NB4 (cell line): Measurements from ENCODE around the gene VEGFB.

ENCODE experiments used
- DNase-seq: peaks from one replicate; pipeline ENCODE4 v3.0.0; 2010; ENCODE audit warnings: low read depth
- H3K4me3 ChIP-seq: one replicate; pipeline ENCODE4 v1.5.1; 2011; ENCODE audit warnings: mild to moderate bottlenecking, low read depth, low read length, moderate library complexity
- MYC ChIP-seq: IDR thresholded peaks from 2 replicates; pipeline ENCODE4 v1.6.1; 2011; ENCODE audit warnings: low read depth, low read length
- POLR2A ChIP-seq: IDR thresholded peaks from 2 replicates; pipeline ENCODE4 v1.6.1; 2011; ENCODE audit warnings: mild to moderate bottlenecking; ENCODE audit not compliant: insufficient read length; ENCODE audit errors: extremely low read depth
- TF ChIP-seq, protein P1 (sequence below): IDR thresholded peaks from 2 replicates; pipeline ENCODE4 v1.6.1; 2011; ENCODE audit warnings: low read depth, low read length
- TF ChIP-seq, protein P2 (sequence below): IDR thresholded peaks from one replicate; pipeline ENCODE4 v1.5.1; 2012; ENCODE audit warnings: low read depth, low read length

Gene VEGFB

DNA sequence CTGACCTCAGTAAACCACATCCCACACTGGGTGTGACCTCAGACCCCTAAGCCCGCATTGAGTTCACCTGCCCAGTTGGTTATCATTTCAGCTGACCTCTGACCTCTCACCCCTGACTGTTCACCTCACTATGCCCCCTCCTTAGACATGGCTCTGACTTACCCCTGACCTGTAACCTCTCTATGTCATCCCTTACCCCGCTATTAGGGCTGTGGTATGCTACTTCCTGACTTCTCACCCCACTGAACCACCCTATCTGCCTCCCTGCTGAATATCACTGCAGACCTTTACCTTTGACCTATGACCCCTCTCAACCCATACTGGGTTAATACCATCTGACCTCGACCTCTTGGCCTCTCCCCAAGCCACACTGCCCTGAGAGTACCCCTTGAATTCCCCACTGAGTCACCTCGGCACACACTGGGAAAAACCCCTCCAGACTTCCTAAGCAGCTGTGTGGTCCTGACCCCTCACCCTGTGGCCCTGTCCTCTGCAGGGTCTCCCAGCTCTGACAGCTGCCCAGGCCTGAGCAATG is 25.2 kb downstream of the VEGFB start:
- no peak for TF ChIP-seq MYC
- TF ChIP-seq, protein P1, sequence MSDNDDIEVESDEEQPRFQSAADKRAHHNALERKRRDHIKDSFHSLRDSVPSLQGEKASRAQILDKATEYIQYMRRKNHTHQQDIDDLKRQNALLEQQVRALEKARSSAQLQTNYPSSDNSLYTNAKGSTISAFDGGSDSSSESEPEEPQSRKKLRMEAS: no peak
- TF ChIP-seq, protein P2, sequence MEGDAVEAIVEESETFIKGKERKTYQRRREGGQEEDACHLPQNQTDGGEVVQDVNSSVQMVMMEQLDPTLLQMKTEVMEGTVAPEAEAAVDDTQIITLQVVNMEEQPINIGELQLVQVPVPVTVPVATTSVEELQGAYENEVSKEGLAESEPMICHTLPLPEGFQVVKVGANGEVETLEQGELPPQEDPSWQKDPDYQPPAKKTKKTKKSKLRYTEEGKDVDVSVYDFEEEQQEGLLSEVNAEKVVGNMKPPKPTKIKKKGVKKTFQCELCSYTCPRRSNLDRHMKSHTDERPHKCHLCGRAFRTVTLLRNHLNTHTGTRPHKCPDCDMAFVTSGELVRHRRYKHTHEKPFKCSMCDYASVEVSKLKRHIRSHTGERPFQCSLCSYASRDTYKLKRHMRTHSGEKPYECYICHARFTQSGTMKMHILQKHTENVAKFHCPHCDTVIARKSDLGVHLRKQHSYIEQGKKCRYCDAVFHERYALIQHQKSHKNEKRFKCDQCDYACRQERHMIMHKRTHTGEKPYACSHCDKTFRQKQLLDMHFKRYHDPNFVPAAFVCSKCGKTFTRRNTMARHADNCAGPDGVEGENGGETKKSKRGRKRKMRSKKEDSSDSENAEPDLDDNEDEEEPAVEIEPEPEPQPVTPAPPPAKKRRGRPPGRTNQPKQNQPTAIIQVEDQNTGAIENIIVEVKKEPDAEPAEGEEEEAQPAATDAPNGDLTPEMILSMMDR: no peak
- TF ChIP-seq POLR2A: no peak
- no peak for DNase-seq
- no peak overlapping the region for H3K4me3 ChIP-seq

DNA sequence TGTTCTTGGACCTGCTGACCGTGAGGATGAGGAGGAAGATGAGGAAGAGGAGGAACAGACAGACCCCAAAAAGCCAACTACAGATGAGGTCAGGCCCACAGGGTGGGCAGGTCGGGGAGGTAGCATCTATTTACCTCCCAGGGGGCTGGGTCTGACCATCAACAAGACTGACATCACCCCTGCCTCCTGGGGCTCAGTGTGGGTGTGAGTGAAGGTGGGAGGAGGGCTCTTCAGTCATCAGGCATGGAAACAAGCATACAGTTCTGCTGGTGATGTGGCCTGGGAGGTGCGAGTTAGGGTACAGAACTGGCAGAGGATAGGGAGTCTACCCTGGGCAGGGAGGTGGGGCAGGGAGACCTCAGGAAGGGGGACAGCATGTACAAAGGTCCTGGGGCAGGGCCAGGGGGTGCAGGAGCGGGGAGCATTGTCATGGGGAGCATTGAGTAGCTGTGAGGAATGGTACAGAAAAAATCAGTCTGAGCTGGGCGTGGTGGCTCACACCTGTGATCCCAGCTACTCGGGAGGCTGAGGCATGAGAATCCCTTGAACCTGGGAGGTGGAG is 25.8 kb downstream of the VEGFB start:
- DNase-seq: no peak
- H3K4me3 ChIP-seq: no peak overlapping the region
- TF ChIP-seq, protein P2: no peak
- TF ChIP-seq MYC: no peak

DNA sequence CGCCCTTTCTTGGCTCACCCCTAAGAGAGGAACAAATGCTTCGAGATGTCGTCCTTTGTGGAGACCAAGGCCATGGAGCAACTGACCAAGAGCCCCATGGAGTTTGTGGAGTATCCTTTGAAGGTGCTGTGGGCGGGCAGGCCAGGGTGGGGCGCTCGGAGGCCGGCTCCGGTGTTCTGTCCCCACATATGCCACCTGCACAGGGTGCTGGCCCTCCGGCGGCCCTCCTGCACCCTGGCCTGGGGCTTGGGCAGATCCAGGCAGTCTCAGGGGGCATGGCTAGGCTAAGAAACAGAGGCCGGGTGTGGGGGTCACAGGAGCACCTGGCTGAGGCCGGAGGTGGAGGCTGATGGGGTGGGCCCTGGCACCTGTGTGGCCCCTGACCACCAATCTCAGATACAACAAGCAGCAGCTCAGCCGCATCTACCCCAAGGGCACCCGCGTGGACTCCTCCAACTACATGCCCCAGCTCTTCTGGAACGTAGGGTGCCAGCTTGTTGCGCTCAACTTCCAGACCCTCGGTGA is 27.2 kb downstream of the VEGFB start:
- H3K4me3 ChIP-seq: no peak overlapping the region
- TF ChIP-seq MYC (no peak), POLR2A (no peak)
- TF ChIP-seq, protein P2: no peak
- TF ChIP-seq, protein P1: no peak
- no peak for DNase-seq

DNA sequence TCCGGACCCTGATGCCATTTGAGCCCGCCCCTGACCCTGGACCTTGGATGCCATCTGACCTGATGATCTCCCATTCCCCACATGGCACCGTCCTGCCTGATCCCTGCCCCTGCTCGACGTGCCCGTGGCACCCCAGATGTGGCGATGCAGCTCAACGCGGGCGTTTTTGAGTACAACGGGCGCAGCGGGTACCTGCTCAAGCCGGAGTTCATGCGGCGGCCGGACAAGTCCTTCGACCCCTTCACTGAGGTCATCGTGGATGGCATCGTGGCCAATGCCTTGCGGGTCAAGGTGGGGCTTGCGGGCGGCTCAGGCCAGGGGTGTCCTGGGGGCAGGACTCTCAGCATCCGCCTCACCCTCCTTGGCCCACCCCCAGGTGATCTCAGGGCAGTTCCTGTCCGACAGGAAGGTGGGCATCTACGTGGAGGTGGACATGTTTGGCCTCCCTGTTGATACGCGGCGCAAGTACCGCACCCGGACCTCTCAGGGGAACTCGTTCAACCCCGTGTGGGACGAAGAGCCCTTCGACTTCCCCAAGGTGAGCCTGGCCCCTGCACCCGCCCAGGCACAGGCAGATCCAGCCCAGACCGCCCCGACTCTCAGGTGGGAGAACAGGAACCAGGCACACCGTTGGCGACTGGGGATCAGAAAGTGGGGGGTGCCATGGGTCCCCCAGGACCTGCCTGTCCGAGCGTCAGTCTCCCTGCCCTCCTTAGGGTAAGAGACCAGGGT is 28.1 kb downstream of the VEGFB start:
- DNase-seq: no peak

DNA sequence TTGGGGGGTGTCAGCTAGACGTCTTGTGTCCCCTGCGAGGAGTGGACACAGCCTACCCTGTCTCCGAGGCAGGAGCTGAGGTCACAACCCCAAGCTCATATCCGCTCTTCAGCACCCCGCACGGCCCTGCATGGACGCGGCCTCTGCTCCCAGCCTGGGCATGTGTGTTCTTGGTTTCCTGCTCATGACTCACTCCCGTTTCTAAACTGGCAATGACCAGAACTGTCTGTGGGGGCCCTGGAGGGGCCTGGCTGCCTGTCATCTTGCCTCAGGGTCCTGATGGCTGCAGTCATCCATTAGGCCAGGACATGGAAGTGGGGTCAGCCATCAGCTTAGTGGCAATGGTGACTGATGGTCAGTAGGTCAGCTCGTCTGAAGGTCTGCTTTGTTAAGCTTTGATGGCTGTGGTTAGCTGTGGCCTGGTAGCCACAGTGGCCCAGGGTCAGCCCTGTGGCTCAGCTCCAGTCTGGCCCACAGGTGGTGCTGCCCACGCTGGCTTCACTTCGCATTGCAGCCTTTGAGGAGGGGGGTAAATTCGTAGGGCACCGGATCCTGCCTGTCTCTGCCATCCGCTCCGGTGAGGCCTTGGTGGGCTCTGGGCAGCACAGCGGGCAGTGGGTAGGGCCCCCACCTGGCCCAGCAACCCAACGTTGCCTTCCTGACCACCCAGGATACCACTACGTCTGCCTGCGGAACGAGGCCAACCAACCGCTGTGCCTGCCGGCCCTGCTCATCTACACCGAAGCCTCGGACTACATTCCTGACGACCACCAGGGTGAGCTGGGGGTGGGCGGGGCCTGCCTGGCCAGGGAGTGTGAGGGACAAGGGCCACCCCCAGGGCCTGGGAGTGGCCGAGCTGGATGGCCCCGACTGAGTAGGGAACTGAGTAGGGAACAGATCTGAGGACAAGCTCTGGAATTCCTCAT is 28.9 kb downstream of the VEGFB start:
- no peak overlapping the region for H3K4me3 ChIP-seq
- no peak for DNase-seq
- TF ChIP-seq POLR2A: no peak
- TF ChIP-seq, protein P1: no peak
- TF ChIP-seq, protein P2: no peak
- TF ChIP-seq MYC: no peak

More for the DNA sequence above, 28.1 kb downstream of the VEGFB start:
- TF ChIP-seq POLR2A (no peak), MYC (no peak)
- TF ChIP-seq, protein P2: no peak
- TF ChIP-seq, protein P1: no peak
- H3K4me3 ChIP-seq: no peak overlapping the region
